Keratinocyte (primary cell): ENCODE results near the gene WASF3. TPM values are rescaled to one million over a fixed set of nuclear protein-coding genes. Genes with fewer than 3 reads are reported as not detected.

Source experiments
- DNase-seq: peaks from one replicate; pipeline ENCODE4 v3.0.0-alpha.2; 2011; ENCODE audit warnings: low read depth, missing footprints, low spot score
- FAIRE-seq: peaks from 2 replicates; lab custom pipeline; 2011; peaks lifted over from hg19 to GRCh38; lab: Jason Lieb, UNC
- H2AFZ ChIP-seq: 2 replicates; pipeline ENCODE4 v1.6.0; 2012; ENCODE audit warnings: low read length, control low read depth, inconsistent platforms; ENCODE audit not compliant: control insufficient read depth
- H3K27ac ChIP-seq: 2 replicates; pipeline ENCODE4 v1.5.1; 2011; ENCODE audit warnings: low read length; ENCODE audit not compliant: control insufficient read depth, insufficient read depth
- H3K27me3 ChIP-seq: 3 replicates; pipeline ENCODE4 v1.6.0; 2011; ENCODE audit warnings: low read length; ENCODE audit not compliant: control insufficient read depth, insufficient read depth; ENCODE audit errors: extremely low read depth
- H3K36me3 ChIP-seq, 2 experiments: 2 replicates in 1 of 2; 3 replicates in 1 of 2; pipeline ENCODE4 v1.5.1; 2011; ENCODE audit warnings: low read length in 2 of 2, mild to moderate bottlenecking in 1 of 2; ENCODE audit not compliant: control insufficient read depth in 2 of 2, insufficient read depth in 2 of 2; ENCODE audit errors: extremely low read depth in 1 of 2
- H3K4me1 ChIP-seq: 3 replicates; pipeline ENCODE4 v1.5.1; 2011; ENCODE audit warnings: low read length; ENCODE audit not compliant: control insufficient read depth, insufficient read depth; ENCODE audit errors: extremely low read depth
- H3K4me2 ChIP-seq: 3 replicates; pipeline ENCODE4 v1.6.0; 2011; ENCODE audit warnings: low read depth, low read length; ENCODE audit not compliant: control insufficient read depth, insufficient read depth; ENCODE audit errors: extremely low read depth
- H3K4me3 ChIP-seq, 3 experiments: fragments of 200-600 bp in 1 of 3; sonication (generic) in 1 of 3; 2 replicates in 2 of 3; 3 replicates in 1 of 3; pipeline ENCODE4 v1.5.1; 2011 to 2016; ENCODE audit warnings: low read length in 3 of 3, mild to moderate bottlenecking in 3 of 3, control low read depth in 2 of 3, inconsistent platforms in 1 of 3, low read depth in 1 of 3, mixed read lengths in 1 of 3, mixed run types in 1 of 3, moderate library complexity in 1 of 3; ENCODE audit not compliant: control insufficient read depth in 2 of 3, insufficient read depth in 2 of 3; ENCODE audit errors: extremely low read depth in 1 of 3
- H3K79me2 ChIP-seq: 2 replicates; pipeline ENCODE4 v1.6.0; 2012; ENCODE audit warnings: low read length; ENCODE audit not compliant: control insufficient read depth, insufficient read depth
- H3K9ac ChIP-seq: 3 replicates; pipeline ENCODE4 v1.6.0; 2011; ENCODE audit warnings: low read length; ENCODE audit not compliant: control insufficient read depth, insufficient read depth; ENCODE audit errors: extremely low read depth
- H3K9me1 ChIP-seq: 3 replicates; pipeline ENCODE4 v1.6.0; 2011; ENCODE audit warnings: low read length; ENCODE audit not compliant: control insufficient read depth, insufficient read depth; ENCODE audit errors: extremely low read depth
- H3K9me3 ChIP-seq: 2 replicates; pipeline ENCODE4 v1.5.1; 2012; ENCODE audit warnings: low read depth, low read length; ENCODE audit not compliant: control insufficient read depth
- H4K20me1 ChIP-seq: 3 replicates; pipeline ENCODE4 v1.6.0; 2011; ENCODE audit warnings: low read length; ENCODE audit not compliant: control insufficient read depth, insufficient read depth; ENCODE audit errors: extremely low read depth
- EZH2 ChIP-seq: IDR thresholded peaks from one replicate; pipeline ENCODE4 v1.6.1; 2012; ENCODE audit warnings: inconsistent platforms, mild to moderate bottlenecking, low read length, moderate library complexity
- dilution Hi-C: fragments of 300-500 bp; cut with MboI; formaldehyde crosslinking; loops from one replicate; pipeline ENCODE4 v1.7.0; 2020; ENCODE audit warnings: low sequenced_read_pairs; ENCODE audit not compliant: extremely low pct_ligation_motif_present
- polyA plus RNA-seq, 5 experiments: library from polyadenylated mRNA; depleted of rRNA in 3 of 5; stranded (reverse) in 3 of 5; stranded (forward) in 1 of 5; unstranded in 1 of 5; fragments of >200 nt; gene quantifications; 1 replicate in 1 of 5; 2 replicates in 3 of 5; 3 replicates in 1 of 5; pipeline versions ENCODE4 v1.2.1 to v1.2.3, GENCODE V29; 2011 to 2012; ENCODE audit warnings: missing spikeins in 2 of 5, low read depth in 1 of 5, low replicate concordance in 1 of 5
- TF ChIP-seq, protein P1 (sequence below), 3 experiments: IDR thresholded peaks in 1 of 3; conservative IDR thresholded peaks in 1 of 3; optimal IDR thresholded peaks in 1 of 3; 2 replicates in 2 of 3; 3 replicates in 1 of 3; pipeline versions ENCODE3 to v1.5.1; 2011; ENCODE audit warnings: low read length in 3 of 3, mild to moderate bottlenecking in 3 of 3, moderate library complexity in 2 of 3, control low read depth in 1 of 3, inconsistent platforms in 1 of 3; ENCODE audit not compliant: insufficient read depth in 2 of 3; ENCODE audit errors: extremely low read depth in 1 of 3

Gene WASF3
- polyA plus RNA-seq, 1 donor (not counting 4 experiments of a cell fraction or from before 2014, with no cell fraction given), result 6.3 TPM

DNA sequence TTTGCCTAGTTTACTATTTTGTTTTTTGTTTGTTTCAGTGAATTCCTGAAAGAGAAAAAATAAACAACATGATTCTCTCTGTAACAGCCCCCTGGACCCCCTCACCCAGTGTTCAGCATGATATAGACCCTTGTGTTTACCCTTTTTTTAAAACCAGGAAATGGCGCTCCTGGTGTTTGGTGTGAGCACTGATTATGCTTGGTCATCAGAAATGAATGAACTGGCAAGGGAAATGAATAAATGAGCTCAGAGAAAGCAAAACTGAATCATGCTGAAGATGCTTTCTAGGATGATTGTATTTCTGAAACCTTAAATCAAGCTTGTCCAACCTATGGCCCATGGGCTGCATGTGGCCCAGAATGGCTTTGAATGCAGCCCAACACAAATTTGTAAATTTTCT lies 22.1 kb downstream of the WASF3 start:
- no peaks in the 10 kb centered on the region for H3K79me2 ChIP-seq
- no peak for TF ChIP-seq EZH2
- TF ChIP-seq, protein P1, sequence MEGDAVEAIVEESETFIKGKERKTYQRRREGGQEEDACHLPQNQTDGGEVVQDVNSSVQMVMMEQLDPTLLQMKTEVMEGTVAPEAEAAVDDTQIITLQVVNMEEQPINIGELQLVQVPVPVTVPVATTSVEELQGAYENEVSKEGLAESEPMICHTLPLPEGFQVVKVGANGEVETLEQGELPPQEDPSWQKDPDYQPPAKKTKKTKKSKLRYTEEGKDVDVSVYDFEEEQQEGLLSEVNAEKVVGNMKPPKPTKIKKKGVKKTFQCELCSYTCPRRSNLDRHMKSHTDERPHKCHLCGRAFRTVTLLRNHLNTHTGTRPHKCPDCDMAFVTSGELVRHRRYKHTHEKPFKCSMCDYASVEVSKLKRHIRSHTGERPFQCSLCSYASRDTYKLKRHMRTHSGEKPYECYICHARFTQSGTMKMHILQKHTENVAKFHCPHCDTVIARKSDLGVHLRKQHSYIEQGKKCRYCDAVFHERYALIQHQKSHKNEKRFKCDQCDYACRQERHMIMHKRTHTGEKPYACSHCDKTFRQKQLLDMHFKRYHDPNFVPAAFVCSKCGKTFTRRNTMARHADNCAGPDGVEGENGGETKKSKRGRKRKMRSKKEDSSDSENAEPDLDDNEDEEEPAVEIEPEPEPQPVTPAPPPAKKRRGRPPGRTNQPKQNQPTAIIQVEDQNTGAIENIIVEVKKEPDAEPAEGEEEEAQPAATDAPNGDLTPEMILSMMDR (optimal IDR thresholded peaks at IDR 0.05 in 1 of 3, IDR thresholded peaks at IDR 0.05 in 1 of 3, conservative IDR thresholded peaks at IDR 0.05 in 1 of 3; ENCODE audit: extremely low read depth in 1 of 3, insufficient read depth in 2 of 3, low read length in 3 of 3), result no peak
- FAIRE-seq (no peak), DNase-seq (no peak)
- no peaks in the 10 kb centered on the region for H3K9me3 ChIP-seq
- no peaks in the 10 kb centered on the region for H3K36me3 ChIP-seq
- no peak overlapping the region for H3K4me3 ChIP-seq
- no peak overlapping the region for H2AFZ ChIP-seq
- H3K4me1 ChIP-seq, result no peaks in the 10 kb centered on the region
- H3K9me1 ChIP-seq, result no peaks in the 10 kb centered on the region
- H3K27ac ChIP-seq, result no peak overlapping the region
- H3K4me2 ChIP-seq, result no peak overlapping the region
- dilution Hi-C loops, result no loop called here
- H3K27me3 ChIP-seq, result no peaks in the 10 kb centered on the region
- H3K9ac ChIP-seq, result no peak overlapping the region
- H4K20me1 ChIP-seq, result no peaks in the 10 kb centered on the region

DNA sequence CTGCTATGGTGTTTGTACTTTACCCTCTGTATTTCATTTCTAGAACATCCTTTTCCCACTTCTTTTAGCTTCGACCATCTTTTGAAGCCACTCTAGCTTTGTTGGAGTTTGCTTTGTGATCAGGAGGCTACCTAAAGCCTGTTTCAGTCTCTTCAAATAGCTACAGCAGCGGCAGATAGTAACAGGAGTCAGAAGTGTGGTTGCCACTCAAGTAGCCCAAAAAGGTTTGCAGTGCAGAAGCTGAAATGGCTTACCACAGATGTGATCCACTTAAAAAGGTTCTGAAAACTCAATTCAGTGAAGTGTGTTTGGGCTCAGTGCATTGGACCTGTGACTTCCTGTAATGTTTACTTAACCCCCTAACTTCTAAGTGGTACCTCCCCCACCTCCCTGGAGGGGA lies 26.2 kb downstream of the WASF3 start:
- no peak overlapping the region for H3K9ac ChIP-seq
- dilution Hi-C loops, result no loop called here
- H2AFZ ChIP-seq, result no peak overlapping the region
- no peaks in the 10 kb centered on the region for H3K9me3 ChIP-seq
- no peak overlapping the region for H3K4me3 ChIP-seq
- no peaks in the 10 kb centered on the region for H3K79me2 ChIP-seq
- no peaks in the 10 kb centered on the region for H3K9me1 ChIP-seq
- H3K36me3 ChIP-seq, result no peaks in the 10 kb centered on the region
- TF ChIP-seq, protein P1 (optimal IDR thresholded peaks at IDR 0.05 in 1 of 3, IDR thresholded peaks at IDR 0.05 in 1 of 3, conservative IDR thresholded peaks at IDR 0.05 in 1 of 3; ENCODE audit: extremely low read depth in 1 of 3, insufficient read depth in 2 of 3, low read length in 3 of 3), result no peak
- no peak for TF ChIP-seq EZH2
- no peaks in the 10 kb centered on the region for H3K27me3 ChIP-seq
- no peak for DNase-seq
- no peak for FAIRE-seq
- H3K4me1 ChIP-seq, result no peaks in the 10 kb centered on the region
- H3K27ac ChIP-seq, result no peak overlapping the region
- H3K4me2 ChIP-seq, result no peak overlapping the region
- no peaks in the 10 kb centered on the region for H4K20me1 ChIP-seq
